H7 (cell line): ENCODE measurements around the gene PDSS1. TPM values are rescaled to one million over a fixed set of nuclear protein-coding genes. Genes with fewer than 3 reads are reported as not detected.
"Not testable (repeated sequence)": the region's sequence is repeated elsewhere in the genome, so short reads cannot be mapped to it uniquely, and the experiment has no call there.

Source experiments
- DNase-seq: peaks from one replicate; pipeline ENCODE4 v3.0.0; 2012
- H3K27me3 ChIP-seq: 2 replicates; pipeline ENCODE4 v1.6.0; 2011; ENCODE audit warnings: mild to moderate bottlenecking, low read length; ENCODE audit not compliant: control insufficient read depth, insufficient read depth
- H3K36me3 ChIP-seq: replicated peaks from 2 replicates; pipeline ENCODE4 v1.5.1; 2011; ENCODE audit warnings: low read length; ENCODE audit not compliant: control insufficient read depth, insufficient read depth
- H3K4me3 ChIP-seq: 2 replicates; pipeline ENCODE4 v1.5.1; 2011; ENCODE audit warnings: low read depth, mild to moderate bottlenecking, control low read depth, low read length, moderate library complexity; ENCODE audit not compliant: insufficient read depth
- total RNA-seq: library from RNA; depleted of rRNA; stranded (reverse); fragments of >200 nt; shearing (Covaris generic); gene quantifications from 2 replicates; pipeline ENCODE4 v1.2.3, GENCODE V29; 2014; rRNA removed

Gene PDSS1
- total RNA-seq, 1 experiment from 2014 or later = 17.4 TPM

- no peaks in the 10 kb centered on the region for H3K36me3 ChIP-seq
- no peak overlapping the region for H3K4me3 ChIP-seq
- no peak for DNase-seq
Measured at GRCh38 chr10:26780793-26781601, 83.5 kb downstream of the PDSS1 start.

GRCh38 chr10:26781797-26782196 lies 84.3 kb downstream of the PDSS1 start:
- no peak overlapping the region for H3K4me3 ChIP-seq
- H3K27me3 ChIP-seq = no peaks in the 10 kb centered on the region
- no peak for DNase-seq
- no peaks in the 10 kb centered on the region for H3K36me3 ChIP-seq

More at GRCh38 chr10:26780793-26781601, 83.5 kb downstream of the PDSS1 start:
- H3K27me3 ChIP-seq = no peaks in the 10 kb centered on the region

- Histone ChIP-seq H3K27me3 (no peaks in the 10 kb centered on the region), H3K36me3 (no peaks in the 10 kb centered on the region), H3K4me3 (no peak overlapping the region)
- no peak for DNase-seq
Measured at GRCh38 chr10:26787362-26787761, 89.9 kb downstream of the PDSS1 start.

DNA sequence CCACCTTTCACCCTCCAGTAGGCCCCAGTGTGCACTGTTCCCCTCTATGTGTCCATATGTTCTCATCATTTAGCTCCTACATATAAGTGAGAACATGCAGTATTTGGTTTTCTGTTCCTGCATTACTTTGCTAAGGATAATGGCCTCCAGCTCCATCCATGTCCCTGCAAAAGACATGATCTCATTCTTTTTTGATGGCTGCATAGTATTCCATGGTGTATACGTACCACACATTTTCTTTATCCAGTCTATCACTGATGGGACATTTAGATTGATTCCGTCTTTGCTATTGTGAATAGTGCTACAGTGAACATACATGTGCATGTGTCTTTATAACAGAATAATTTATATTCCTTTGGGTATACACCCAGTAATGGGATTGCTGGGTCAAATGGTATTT lies 92.3 kb downstream of the PDSS1 start:
- not testable (repeated sequence) for H3K27me3 ChIP-seq, H3K4me3 ChIP-seq, H3K36me3 ChIP-seq, DNase-seq

DNA sequence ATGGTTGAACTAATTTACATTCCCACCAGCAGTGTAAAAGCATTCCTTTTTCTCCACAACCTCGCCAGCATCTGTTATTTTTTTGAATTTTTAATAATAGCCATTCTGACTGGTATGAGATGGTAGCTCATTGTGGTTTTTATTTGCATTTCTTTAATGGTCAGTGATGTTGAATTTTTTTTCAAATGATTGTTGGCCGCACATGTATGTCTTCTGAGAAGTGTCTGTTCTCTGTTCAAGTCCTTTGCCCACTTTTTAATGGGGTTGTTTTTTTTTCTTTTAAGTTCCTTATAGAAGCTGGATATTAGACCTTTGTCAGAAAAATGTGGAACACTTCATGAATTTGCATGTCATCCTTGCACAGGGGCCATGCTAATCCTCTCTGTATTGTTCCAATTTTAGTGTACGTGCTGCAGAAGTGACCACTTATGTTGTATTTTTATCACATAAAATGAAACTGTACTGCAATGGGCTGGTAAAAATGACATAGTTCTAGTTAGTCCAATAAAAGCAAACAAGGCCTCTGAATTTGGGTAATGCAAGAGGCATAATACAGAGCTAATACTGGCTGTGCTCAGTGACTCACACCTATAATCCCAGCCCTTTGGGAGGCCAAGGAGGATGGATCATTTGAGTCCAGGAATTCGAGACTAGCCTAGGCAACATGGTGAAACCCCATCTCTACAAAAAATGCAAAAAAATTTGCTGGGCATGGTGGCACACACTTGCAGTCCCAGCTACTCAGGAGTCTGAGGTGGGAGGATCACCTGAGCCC lies 92.9 kb downstream of the PDSS1 start:
- Histone ChIP-seq H3K27me3 (no peaks in the 10 kb centered on the region), H3K36me3 (no peaks in the 10 kb centered on the region), H3K4me3 (no peak overlapping the region)
- DNase-seq = no peak

GRCh38 chr10:26792758-26793495 lies 95.4 kb downstream of the PDSS1 start:
- DNase-seq = no peak
- no peaks in the 10 kb centered on the region for H3K36me3 ChIP-seq
- no peaks in the 10 kb centered on the region for H3K27me3 ChIP-seq
- H3K4me3 ChIP-seq = no peak overlapping the region

Other genes with a start within 250 kb of the PDSS1 start
- gene ABI1, start 163.3 kb downstream of the PDSS1 start, total RNA-seq = 29.7 and 37.4 TPM in 2 replicates